ENCODE data around the gene PLCB1. TPM values are rescaled to one million over a fixed set of nuclear protein-coding genes. Genes with fewer than 3 reads are reported as not detected.

Gene PLCB1
- total RNA-seq, 1 experiment from 2014 or later = 4.4 TPM

DNA sequence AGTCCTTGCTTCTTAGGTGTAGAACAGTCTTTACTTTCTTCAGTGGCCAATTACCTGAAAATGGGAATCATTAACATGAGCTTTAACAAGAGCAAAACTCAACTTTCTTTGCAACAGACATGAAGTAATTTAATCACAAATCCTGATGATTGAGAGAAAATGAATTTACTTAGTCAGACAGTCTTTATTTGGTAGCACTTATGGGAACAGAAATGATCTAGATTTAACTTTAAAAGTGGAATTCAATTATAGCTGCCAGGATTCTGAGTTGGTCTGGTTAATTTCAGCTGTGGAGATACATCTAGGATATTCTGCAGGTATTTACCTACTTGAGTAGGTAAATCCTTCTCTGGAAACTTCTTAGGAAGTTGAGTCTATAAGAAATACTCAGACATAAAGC, 492.6 kb downstream of the PLCB1 start:
- ChIA-PET CTCF (no interaction called here), POLR2A (ENCODE audit: unreplicated experiment) (no interaction called here)
- BruUV-seq (replicated peaks) = no TSS peak
- peaks cover 47% of the 10 kb centered on the region for H3K27me3 ChIP-seq (ENCODE audit: low read length)
- H3K9ac ChIP-seq (ENCODE audit: low read length) = no peak overlapping the region
- H3K9me2 ChIP-seq (replicated peaks; ENCODE audit: low read length) = no peaks in the 10 kb centered on the region
- no peaks in the 10 kb centered on the region for H3K9me3 ChIP-seq (ENCODE audit: low read length)
- ATAC-seq (no peak), DNase-seq (no peak)
- no peaks in the 10 kb centered on the region for H3K4me1 ChIP-seq (ENCODE audit: insufficient read depth, low read length)
- H3K79me2 ChIP-seq (ENCODE audit: low read length) = no peaks in the 10 kb centered on the region
- intact Hi-C loops (cut with micrococcal nuclease) = no loop called here
- no peak overlapping the region for H3K4me3 ChIP-seq (ENCODE audit: low read length)
- no peaks in the 10 kb centered on the region for H3K36me3 ChIP-seq (ENCODE audit: low read depth, low read length)
- no peak overlapping the region for H3K27ac ChIP-seq (ENCODE audit: low read length)
- no peaks in the 10 kb centered on the region for H3F3A ChIP-seq (ENCODE audit: low read length, unreplicated experiment)
- H4K20me1 ChIP-seq (ENCODE audit: low read length) = no peaks in the 10 kb centered on the region
- no peak overlapping the region for H2AFZ ChIP-seq (ENCODE audit: low read length)
- no peak overlapping the region for H3K4me2 ChIP-seq (ENCODE audit: low read length)
- no peak for TF ChIP-seq EZH2 (IDR thresholded peaks at IDR 0.05; ENCODE audit: low read length, unreplicated experiment)

DNA sequence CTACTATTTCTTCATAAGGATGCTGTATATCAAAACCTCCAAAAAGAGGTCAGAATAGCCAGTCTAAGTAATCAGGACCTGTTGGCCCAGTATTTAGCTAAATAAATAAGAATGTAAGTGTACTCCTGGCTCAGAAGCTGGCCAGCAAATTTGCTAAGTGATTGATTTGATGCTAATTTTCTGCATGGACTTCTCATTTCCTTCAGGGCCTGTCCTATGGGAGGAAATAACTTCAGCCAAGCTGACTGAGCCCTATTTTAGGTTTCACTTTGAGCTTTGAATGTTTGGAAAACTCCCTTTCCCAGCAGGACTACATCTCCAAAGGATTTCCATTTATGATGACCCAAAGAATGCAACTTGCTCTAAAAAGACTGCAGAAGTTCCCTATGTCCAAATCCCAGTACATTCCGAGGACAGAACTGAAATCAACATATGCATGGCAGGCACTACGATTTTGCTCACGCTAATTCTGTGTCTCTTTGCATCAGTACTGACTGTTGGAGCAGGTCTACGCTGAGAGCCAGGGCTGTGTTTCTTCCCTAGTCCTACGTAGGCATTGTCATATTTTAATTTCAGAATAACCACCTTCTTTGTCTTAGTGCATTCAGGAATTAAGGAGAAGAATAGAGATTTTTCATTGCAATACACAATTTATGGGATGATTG, 495.4 kb downstream of the PLCB1 start:
- Histone ChIP-seq H3K79me2 (ENCODE audit: low read length) (no peaks in the 10 kb centered on the region), H3K4me3 (ENCODE audit: low read length) (no peak overlapping the region), H3K27ac (ENCODE audit: low read length) (no peak overlapping the region), H4K20me1 (ENCODE audit: low read length) (no peaks in the 10 kb centered on the region), H3K4me2 (ENCODE audit: low read length) (peak overlapping the region; percentile 20; the same call in 1 of the 2 replicates), H3K27me3 (ENCODE audit: low read length) (peaks cover 44% of the 10 kb centered on the region), H3F3A (ENCODE audit: low read length, unreplicated experiment) (no peaks in the 10 kb centered on the region), H3K36me3 (ENCODE audit: low read depth, low read length) (no peaks in the 10 kb centered on the region), H3K9me3 (ENCODE audit: low read length) (no peaks in the 10 kb centered on the region), H3K4me1 (ENCODE audit: insufficient read depth, low read length) (no peaks in the 10 kb centered on the region), H3K9me2 (replicated peaks; ENCODE audit: low read length) (no peaks in the 10 kb centered on the region), H3K9ac (ENCODE audit: low read length) (no peak overlapping the region), H2AFZ (ENCODE audit: low read length) (no peak overlapping the region)
- intact Hi-C loops (cut with micrococcal nuclease) = no loop called here
- TF ChIP-seq EZH2phosphoT487 (IDR thresholded peaks at IDR 0.05; ENCODE audit: borderline replicate concordance, low read length) (no peak), EZH2 (IDR thresholded peaks at IDR 0.05; ENCODE audit: low read length, unreplicated experiment) (no peak)
- TF ChIP-seq, protein P1, sequence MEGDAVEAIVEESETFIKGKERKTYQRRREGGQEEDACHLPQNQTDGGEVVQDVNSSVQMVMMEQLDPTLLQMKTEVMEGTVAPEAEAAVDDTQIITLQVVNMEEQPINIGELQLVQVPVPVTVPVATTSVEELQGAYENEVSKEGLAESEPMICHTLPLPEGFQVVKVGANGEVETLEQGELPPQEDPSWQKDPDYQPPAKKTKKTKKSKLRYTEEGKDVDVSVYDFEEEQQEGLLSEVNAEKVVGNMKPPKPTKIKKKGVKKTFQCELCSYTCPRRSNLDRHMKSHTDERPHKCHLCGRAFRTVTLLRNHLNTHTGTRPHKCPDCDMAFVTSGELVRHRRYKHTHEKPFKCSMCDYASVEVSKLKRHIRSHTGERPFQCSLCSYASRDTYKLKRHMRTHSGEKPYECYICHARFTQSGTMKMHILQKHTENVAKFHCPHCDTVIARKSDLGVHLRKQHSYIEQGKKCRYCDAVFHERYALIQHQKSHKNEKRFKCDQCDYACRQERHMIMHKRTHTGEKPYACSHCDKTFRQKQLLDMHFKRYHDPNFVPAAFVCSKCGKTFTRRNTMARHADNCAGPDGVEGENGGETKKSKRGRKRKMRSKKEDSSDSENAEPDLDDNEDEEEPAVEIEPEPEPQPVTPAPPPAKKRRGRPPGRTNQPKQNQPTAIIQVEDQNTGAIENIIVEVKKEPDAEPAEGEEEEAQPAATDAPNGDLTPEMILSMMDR (conservative IDR thresholded peaks at IDR 0.05; ENCODE audit: low read depth, low read length) = no peak
- DNase-seq (no peak), ATAC-seq (no peak)
- POLR2A ChIA-PET (ENCODE audit: unreplicated experiment) = no interaction called here
- no TSS peak for BruUV-seq (replicated peaks)
- CTCF ChIA-PET = no interaction called here

DNA sequence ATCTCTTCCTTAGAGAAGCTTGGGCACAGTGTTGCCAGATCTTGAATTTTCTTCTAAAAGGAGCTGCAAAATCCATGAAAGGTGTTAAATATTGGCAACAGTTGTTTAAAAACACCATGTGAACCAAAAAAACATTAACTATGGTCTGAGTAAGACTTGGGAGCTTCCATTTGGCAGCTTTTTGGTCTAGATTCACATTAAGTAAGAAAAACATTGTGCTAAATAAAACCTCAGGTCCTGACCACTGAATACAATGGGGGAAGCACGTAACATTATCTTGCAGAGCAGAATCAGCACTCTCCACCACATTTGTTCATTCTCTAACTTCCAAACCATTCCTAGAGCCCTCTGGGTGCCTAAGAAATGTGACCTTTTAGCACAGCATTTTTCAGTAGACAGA, 499.2 kb downstream of the PLCB1 start:
- no peaks in the 10 kb centered on the region for H3K9me3 ChIP-seq (ENCODE audit: low read length)
- H2AFZ ChIP-seq (ENCODE audit: low read length) = no peak overlapping the region
- H3K9me2 ChIP-seq (replicated peaks; ENCODE audit: low read length) = no peaks in the 10 kb centered on the region
- H4K20me1 ChIP-seq (ENCODE audit: low read length) = no peaks in the 10 kb centered on the region
- DNase-seq (no peak), ATAC-seq (no peak)
- intact Hi-C loops (cut with micrococcal nuclease) = no loop called here
- no peak overlapping the region for H3K4me3 ChIP-seq (ENCODE audit: low read length)
- no peak overlapping the region for H3K9ac ChIP-seq (ENCODE audit: low read length)
- H3K36me3 ChIP-seq (ENCODE audit: low read depth, low read length) = no peaks in the 10 kb centered on the region
- peaks cover 24% of the 10 kb centered on the region for H3K27me3 ChIP-seq (ENCODE audit: low read length)
- no TSS peak for BruUV-seq (replicated peaks)
- ChIA-PET CTCF (no interaction called here), POLR2A (ENCODE audit: unreplicated experiment) (no interaction called here)
- no peaks in the 10 kb centered on the region for H3K79me2 ChIP-seq (ENCODE audit: low read length)
- H3K4me1 ChIP-seq (ENCODE audit: insufficient read depth, low read length) = no peaks in the 10 kb centered on the region
- no peak overlapping the region for H3K27ac ChIP-seq (ENCODE audit: low read length)
- no peak for TF ChIP-seq EZH2phosphoT487 (IDR thresholded peaks at IDR 0.05; ENCODE audit: borderline replicate concordance, low read length)
- TF ChIP-seq, protein P1 (conservative IDR thresholded peaks at IDR 0.05; ENCODE audit: low read depth, low read length) = no peak
- no peak for TF ChIP-seq EZH2 (IDR thresholded peaks at IDR 0.05; ENCODE audit: low read length, unreplicated experiment)
- H3K4me2 ChIP-seq (ENCODE audit: low read length) = no peak overlapping the region
- H3F3A ChIP-seq (ENCODE audit: low read length, unreplicated experiment) = no peaks in the 10 kb centered on the region

Data from PC-3 (cell line).